Activated T-helper 1 cell treated with Interleukin-2 at 50 U/mL for 16 hours (primary cell): ENCODE results near the gene STXBP6.
"Not testable (repeated sequence)": the region's sequence is repeated elsewhere in the genome, so short reads cannot be mapped to it uniquely, and the experiment has no call there.

Source experiments
- DNase-seq: peaks from one replicate; pipeline ENCODE4 v3.0.0-alpha.2; 2020; ENCODE audit warnings: low read depth

The STXBP6 gene

DNA sequence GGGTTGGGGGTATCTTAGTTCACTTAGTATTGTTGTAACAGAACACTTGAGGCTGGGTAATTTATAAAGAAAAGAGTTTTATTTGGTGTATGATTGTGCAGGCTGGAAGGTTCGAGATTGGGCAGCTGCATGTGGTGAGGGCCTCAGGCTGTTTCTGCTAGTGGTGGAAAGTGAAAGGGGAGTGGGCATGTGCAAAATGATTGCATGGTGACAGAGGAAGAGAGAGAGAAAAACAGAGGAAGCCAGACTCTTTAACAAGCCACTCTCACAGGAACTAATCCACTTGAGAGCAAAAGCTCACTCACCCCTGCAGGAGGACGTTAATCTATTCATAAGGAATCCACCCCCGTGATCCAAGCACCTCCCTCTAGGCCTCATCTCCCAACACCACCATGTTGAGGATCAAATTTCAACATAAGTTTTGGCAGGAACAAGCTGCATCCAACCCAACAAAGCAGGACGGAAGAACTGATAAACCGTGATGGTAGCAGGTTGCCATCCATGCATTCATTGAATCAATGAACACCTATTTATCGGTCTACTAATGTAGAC lies 251.0 kb downstream of the STXBP6 start:
- DNase-seq: no peak

DNA sequence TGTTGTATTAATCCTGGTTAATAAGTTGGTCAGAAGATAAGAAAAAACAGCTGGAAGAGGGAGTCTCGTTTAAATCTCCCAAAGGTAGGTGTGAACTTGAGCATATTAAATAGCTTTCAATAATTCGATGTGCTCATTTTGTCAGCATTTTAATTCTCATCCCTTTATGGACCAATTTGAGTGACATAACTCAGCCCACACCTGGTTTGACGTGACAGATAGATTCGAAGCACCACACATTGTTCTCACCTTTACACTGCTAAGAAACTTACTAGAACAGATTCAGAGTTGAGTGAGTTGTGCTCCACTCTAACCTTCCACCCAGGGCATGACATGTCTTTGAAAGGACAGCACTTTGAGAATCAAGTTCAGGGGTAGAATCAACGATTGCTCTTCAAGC lies 254.5 kb downstream of the STXBP6 start:
- DNase-seq: no peak

DNA sequence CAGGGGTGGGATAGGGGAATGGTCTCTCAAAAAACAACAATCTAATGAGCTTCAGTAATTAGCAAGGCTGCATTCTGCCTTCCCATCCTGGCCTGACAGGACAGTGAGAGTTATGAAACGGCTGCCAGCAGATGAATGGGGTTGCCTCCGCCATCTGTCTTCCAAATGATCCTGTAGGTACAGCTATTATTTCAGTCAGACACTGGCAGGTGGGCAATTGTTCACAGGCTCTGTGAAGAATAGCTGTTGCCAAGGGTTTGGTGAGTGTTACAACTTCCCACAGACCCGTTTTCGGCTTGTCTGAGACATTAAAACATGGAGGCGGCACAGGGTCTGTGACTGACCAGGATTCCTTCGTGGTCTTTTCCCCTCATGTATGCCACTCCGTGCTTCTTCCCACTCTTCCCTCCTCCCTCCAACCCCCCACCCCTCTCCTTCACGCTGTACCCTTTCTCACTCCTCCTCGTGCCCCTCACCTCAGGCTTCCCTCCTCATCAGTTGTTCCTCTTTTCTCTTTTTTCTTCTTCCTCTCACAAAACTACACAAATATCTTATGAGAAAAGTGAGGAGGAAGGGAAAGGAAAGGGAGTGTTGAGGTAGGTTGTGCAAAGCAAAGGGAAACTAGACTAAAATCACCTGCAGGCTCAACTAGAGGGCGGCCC lies 255.2 kb downstream of the STXBP6 start:
- DNase-seq: no peak

DNA sequence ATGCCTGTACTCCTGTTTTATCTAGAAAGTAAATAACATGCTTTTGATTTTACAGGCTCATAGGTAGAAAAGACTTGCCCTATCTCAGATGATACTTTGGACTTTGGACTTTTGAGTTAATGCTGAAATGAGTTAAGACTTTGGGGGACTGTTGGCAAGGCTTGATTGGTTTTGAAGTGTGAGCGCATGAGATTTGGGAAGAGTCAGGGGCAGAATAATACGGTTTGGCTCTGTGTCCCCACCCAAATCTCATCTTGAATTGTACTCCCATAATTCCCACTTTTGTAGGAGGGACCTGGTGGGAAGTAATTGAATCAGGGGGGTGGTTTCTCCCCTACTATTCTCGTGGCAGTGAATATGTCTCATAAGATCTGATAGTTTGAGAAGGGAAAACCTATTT lies 259.8 kb downstream of the STXBP6 start:
- no peak for DNase-seq

DNA sequence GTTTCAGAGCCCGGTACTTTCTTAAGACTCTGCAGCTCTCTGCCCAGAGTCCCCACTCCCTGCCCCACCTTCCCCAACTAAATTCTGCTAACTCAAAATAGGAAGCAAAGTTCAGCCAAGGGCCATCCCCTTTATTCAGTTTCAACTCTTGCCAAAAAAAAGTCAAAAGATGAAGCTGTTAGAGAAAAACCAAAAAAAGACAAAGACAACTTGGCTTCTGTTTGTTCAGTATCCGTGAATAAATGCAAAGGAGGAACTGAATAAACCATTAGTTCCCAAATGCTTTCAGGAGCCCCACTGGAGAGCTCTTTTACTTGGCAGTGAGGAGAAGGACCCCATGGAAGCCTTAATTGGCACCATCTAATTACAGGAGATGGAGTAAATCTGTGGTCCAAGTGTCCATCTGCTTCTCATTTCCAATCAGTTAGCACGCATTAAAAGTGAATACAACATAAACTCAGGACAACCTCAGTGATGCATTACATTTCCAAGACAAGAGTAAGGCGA lies 260.5 kb downstream of the STXBP6 start:
- DNase-seq: no peak

DNA sequence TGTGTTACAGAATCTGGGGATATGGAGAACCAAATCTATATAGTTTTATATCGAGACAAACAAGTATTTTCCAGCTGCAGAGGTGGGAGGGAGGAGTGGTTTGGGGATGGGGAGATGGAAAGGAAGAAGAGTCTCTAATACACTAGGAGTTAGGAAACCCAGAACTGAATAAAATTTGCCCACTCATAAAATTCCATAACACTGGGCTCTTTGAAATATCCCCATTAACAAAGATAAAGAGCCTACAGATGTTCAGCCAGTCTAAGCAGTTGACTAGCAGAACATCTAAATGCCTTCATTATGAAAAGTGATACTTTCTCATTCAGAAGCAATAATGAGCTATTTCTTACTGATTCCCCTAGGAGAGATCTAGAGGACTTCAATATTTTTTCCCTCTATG lies 264.2 kb downstream of the STXBP6 start:
- no peak for DNase-seq

DNA sequence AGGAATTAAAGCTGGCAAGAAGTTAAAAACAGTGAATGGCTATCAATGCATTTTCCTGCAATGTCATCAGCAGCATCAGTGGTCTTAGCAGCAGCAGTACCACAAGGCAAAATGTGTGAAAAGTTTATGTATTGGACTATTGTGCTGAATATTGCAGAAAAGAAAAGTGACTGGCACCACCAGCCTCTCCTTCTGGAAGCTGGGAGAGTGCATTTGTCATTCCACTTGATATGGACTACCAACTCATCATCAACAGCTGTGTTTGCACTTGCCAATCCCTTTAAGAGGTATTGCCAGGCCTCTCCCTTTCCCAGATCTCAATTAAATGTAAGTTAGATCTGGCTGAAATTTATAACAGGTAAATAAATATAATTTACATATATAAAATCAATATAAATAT lies 265.0 kb downstream of the STXBP6 start:
- DNase-seq: no peak

DNA sequence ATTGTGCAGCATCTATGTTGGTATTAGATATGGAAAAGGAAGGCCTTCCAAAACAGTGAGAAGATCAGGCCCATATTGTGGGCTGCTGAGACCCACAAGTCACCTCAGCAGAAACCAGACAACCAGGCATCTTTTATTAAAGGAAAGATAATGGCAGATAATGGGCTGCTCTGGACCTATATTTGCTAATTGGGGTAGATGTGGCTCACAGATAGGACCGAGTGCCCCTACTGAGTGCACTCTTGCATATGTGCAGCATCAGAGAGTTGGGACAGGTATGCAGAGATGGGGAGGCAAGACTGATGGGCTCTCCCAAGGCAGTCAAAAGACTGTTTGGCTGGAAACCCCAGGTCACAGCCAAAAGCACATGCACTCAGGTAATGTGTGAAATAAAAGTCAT lies 266.2 kb downstream of the STXBP6 start:
- no peak for DNase-seq

DNA sequence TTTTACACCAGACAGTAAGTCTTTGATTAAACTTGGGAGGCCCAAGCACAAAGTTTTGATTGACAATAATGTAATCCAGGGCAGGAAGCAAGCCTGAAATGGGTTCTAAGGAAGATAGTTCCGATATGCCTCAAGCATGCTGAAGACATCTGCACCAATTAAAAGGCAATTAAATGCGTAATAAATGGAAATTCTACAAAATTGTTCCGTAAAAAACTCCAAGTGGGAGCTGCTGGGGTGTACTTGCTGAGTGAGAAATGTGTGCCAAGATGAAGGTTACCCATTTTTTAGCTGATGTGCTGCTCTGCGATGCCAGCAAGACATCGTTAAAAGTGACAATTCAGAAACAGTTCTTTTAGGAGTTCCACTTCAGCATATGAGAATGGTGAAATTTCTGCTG lies 269.7 kb downstream of the STXBP6 start:
- no peak for DNase-seq

DNA sequence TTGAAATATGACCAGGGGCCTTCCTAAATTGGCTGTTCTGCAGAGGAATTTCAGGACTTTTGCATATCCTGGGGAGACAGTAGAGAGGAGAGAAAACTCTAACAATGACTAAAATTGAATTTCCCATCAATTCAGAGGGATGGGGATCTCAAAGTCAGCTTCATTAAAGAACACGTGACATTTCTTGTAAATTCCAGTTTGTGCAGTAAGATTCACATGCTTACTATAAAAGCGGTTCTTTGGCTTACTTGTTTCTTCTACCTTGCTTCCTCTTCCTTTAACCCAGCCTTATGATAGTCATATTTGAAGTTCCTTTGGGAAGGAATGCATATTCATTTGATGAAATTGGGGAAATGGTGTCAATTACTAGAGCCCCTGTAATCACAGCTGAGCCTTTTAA lies 272.3 kb downstream of the STXBP6 start:
- no peak for DNase-seq

DNA sequence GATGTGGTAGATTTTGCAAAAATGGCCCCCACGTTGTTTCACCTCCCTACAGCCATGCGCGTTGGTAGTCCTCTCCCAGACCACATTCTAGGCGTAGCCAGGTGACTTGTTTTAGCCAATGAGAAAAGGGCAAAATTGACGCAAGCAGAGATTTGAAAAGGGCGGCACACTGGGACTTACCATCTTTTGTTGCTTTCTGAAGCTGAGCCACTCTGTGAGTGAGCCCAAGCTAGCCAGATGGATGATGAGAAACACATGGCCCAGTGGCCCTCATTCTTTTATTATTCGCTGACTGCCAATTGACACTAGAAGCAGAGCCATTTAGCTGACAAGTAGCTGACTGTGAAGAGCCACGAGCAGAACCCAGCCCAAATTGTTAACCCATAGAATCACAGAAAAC lies 274.0 kb downstream of the STXBP6 start:
- DNase-seq: no peak

DNA sequence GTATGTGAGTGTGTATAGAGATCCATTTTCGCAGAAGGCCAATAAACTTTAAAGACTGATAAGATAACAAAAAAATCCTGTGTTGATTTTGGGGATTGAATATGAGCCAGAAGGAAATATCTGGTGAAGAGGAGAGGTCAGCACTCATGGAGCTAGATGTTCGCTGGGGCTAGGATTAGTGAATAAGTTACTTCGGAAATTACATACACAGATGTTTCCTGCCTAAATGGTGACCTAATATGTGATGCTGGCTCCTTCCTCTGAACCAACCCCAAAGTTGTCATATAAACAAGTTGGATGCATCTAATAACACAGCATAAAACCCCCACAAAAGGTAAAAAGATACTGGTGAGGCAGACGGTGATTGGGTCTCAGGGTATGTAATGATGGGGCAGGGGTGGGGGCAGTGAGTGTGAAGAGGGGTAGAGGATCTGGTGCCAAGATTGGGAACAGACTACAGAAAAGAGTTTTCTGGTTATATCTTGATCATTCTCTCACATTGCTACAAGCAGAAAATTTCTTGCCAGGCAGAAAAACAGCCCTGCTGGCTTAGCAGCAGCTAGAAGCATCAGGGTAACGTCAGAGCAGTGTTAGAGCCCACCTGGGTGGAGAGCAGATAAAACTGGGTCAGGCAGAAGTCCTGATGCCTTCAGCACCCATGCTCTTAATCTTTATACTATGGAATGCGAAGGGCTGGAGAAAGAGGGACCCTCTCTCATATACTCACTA lies 275.6 kb downstream of the STXBP6 start:
- DNase-seq: no peak

DNA sequence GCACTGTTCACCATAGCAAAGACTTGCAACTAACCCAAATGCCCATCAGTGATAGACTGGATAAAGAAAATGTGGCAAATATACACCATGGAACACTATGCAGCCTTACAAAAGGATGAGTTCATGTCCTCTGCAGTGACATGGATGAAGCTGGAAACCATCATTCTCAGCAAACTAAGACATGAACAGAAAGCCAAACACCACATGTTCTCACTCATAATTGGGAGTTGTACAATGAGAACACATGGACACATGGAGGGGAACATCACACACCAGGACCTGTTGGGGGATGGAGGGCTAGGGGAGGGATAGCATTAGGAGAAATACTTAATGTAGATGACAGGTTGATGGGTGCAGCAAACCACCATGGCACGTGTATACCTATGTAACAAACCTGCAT lies 276.4 kb downstream of the STXBP6 start:
- DNase-seq: not testable (repeated sequence)

DNA sequence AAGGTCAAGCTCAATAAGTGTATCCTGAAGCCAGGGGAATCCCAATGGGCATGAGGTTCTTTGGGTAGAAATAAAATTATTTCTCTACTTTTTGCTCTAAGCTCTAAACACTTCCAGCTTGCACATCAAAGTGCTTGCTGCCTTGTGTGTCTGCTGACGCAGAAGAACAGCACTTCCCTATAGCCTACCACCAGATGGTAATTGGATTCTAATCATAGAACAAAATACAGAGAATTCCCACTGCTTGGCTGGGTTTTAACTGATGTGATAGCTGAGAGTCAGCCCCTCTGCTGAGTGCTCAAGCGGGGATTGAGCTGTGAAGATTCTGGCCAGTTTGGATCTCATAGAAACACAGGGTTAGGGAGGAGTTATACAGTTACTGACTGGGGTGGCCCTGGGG lies 283.5 kb downstream of the STXBP6 start:
- DNase-seq: no peak

DNA sequence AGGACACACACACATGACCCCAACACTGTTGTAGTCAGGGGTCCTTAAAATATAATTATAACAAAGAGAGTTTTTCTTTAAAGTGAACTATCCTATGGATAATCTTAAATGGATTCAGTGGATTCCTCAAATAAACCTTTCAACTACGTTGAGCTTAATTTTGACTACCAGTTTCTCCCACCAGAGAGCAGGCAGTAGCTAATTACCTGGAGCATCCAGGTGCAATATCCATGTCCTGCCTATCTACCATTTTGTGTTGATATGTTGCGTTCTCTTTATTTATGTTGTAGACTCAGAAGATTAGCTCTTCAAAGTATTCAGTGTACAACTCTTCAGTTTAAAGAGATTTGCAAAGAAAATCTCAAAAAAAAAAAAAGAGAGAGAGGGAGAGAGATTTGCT lies 288.8 kb downstream of the STXBP6 start:
- DNase-seq: no peak
